HG03139 (cell line): ENCODE results near the gene IL1RL1.
"Not testable (repeated sequence)": the region's sequence is repeated elsewhere in the genome, so short reads cannot be mapped to it uniquely, and the experiment has no call there.

Experiments used
- ATAC-seq: cut with Tn5 transposase; IDR thresholded peaks from one replicate; pipeline ENCODE4 v1.9.1; 2021; ENCODE audit not compliant: unreplicated experiment

Gene IL1RL1

DNA sequence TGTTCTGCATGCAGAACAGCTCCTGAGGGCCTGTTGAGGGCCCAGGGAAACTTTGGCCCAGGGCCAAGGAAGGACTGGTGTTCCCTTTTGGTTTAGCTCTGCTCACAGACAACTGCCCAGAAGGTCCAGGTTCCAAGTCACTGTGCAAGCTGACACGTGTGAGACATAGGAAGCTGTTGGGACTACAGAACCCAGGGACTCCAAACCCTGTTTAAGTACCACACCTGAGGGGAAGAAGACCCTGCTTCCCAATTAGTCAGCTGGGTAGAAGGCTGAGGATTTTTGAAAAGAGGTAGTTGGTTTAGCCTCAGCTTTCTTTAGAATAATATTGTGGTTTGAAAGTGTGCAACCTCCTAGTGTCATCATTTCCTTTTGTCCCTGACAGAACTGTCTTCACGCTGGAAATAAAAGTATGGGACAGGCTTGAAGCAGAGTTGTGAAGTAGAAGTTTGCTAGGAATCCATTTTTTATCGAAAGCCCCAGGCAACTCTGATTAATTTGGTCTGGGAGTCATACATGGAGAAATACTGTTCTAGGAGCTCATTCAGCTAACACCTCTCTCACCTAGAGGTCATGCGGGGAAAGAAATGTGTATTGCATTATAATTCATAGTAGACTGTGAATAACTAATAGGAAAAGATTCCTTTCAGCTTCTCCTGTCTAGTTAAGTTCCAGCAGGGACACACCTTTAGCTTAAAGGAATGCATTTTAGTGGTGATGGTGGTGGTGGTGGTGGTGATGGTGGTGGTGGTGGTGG lies 19.9 kb upstream of the IL1RL1 start:
- ATAC-seq: no peak

DNA sequence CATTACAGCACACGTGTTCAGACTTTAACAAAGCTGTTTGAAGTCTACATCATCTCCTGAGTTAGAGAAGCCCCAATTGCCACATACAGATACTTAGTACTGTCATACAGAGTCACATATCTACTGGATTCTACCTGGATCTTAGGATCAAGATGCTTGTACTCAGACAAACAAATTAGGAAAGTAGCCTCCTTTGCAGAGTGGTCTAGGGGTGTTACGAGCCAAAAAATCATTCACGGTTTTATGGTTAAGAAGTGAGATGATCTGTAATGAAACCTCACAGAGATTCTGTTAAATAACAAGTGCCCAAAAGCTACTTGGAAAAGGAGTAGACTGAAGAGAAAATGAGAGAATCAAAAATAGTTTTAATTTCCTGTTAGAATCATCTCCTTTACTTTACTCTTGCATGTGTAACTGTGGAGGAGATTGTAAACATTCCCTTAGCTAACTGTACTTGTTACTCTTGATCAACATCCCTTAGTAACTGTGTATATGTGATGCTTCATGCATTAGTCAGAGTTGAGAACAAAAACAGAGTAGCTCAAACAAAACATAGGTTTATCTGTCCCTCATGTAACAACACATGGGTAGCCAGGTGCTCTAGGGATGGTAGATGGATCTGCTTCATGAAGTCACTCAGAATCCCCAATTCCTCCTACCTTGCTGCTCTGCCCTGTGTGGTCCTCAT lies 16.4 kb upstream of the IL1RL1 start:
- no peak for ATAC-seq

DNA sequence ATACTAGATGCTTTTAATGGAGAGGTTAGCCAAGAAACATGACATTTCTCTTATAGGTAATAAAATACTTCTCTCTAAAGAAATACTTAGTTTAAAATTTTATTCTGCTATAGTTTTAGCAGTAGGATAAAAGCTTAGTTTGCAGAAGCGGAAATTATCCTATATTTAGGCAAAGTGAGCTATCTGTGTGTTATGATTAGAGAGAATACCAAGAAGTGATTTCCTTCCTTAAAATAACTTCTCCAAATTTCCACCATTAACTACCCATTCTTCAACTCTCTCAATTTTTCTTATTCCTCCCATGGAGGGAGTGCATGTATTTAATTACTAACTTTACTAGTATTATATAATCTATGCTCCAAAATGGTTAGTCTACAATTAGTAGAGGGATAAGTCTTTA lies 15.8 kb upstream of the IL1RL1 start:
- no peak for ATAC-seq

DNA sequence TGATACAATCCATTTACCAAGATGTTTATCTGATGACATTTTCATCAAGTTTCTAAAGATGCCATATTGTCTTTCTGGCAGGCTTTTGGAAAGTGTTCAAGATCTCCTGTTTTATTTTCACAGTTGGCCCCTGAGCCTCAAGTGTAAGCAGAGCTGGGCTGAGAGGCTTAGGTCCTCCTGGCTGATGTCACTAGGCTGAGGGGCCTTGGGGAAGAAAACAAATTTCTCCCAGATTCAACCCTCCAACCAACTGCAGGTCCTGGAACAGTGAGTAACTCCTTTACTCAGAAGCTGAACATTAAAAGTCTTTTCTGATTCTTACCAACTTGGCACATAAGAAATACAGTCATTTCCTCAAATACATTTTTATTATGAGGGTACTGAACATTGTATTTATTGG lies 14.9 kb upstream of the IL1RL1 start:
- ATAC-seq: no peak

DNA sequence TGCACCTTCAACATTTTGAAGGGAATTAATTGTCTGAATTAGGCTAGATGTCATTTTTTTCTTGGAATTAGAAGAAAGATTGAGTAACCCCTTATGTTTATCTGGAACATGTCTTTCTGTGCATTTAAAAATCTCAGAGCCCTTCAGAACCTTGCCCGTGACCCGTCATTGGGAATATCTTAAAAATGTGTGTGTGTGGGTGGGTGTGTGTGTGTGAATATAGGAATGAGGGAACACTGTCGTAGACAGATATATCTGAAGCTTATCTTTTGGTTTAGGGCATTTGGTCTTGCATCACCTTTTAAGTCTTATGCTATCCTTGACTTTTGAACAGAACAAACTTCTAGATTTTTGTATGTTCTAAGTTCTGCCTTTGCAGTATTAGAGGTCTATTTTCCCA lies 13.5 kb upstream of the IL1RL1 start:
- no peak for ATAC-seq

DNA sequence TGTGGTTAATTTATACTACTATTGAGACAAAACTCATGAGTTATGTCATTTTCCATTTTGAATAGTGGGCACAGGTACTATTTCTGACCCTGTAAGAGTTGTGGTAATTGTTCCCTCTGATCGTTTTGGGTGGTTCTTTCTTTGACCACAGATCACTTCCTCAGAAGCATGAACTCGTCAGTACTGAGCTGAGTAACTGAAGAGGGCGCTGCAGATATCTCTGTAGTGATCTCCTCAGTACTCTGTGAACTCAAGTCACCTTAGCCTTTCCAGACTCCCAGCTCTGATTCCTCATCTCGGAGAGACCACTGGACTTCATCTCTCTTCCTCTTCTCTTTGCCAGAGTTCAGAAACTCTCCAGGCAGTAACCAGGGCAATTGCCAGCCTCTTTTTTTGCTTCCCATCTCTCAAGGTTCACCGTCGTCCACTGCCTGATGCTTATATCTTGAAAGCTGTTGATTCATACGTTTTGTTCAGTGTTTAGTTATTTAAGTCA lies 9.4 kb upstream of the IL1RL1 start:
- ATAC-seq: peak; percentile 70

DNA sequence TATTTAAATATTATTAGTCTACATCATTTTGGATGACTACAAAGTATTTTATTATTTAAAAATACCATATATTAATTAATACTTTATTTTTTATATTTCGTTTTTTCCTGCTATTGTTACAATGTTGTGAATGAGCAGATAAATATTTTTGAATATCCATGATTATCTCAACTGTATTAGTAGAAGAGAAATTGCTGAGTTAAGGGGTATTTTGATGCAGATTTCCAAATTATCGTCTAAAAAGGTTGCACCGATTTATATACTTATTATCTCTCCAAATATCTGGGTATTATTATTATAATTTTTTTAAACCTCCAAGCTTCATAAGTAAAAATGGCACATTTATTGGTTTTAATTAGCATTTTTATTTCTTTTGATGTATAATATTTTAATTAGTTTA lies 8.9 kb upstream of the IL1RL1 start:
- no peak for ATAC-seq

DNA sequence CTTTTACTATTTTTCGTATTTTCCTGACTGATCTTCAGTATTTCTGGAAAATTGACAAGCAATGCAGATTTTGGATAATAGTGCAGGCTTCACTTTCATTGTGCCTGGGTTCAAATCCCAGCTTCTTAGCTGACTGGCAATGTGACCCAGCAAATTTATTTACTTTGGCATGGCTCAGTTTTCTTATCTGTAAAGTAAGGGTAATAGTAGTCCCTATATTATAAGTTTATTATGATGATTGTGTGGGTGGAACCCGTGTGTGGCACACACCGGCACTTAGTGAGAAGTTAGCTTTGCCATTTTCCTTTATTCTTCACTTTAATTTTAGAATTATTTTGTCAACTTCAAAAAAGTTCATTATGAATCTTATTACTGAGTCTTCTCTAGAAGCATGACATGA lies 7.8 kb upstream of the IL1RL1 start:
- ATAC-seq: no peak

DNA sequence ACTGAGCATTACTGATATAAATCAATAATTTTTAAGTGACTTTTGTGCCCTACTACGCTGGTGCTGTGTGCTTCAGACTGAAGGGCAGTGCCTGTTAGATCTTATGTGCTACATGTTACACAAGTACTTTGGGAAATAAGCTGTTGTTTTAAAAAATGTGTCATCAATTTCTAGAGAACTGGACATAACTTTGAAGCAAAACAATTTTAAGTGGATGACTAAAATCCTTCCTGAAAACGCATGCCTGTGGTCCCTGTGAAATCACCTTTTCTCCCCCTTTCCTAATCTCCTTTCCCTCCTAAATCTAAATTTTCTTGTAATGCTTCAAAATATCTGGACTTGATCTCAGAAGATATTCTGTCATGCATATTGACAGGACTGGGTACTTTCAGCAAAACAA lies 7.1 kb upstream of the IL1RL1 start:
- no peak for ATAC-seq

DNA sequence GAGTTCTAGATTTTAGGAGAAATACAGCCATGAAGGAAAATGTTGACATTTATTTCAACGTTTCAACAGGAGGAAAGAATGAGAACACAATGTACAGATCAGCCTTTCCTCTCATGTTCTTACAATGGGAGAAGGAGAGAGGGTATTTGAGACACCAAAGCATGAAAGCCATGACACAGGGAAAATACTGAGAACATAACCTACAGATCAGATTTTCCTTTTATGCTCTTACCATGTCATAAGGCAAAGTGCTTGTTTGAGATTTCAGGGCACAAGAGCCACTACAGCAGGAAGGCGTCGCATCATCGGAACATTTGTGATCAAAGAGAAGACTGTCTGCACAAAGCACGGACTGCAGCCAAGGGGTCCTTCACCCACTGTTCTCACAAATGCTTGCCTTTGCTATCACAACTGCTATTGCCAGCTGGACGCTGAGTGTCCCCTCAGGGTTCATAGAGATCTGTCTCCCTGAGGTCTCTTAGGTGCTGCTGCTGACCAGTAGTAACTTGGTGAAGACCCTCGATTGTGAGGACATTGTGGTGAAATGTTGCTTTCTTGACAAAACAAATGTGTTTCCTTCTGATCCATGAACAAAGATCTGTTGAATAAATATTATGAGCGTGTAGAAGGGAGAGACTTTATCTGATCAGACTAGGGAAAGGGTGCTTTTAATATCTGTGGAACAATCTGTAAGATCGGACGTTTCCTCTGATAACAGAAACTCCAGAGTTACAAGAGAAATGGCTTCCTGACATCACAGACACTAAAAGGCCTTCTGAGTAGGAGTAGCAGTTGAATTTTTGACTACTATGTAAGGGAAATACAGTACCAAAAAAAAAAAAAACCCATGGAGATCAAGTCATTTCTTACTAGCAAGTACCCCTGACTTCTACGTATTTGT lies 6.4 kb upstream of the IL1RL1 start:
- ATAC-seq: no peak

DNA sequence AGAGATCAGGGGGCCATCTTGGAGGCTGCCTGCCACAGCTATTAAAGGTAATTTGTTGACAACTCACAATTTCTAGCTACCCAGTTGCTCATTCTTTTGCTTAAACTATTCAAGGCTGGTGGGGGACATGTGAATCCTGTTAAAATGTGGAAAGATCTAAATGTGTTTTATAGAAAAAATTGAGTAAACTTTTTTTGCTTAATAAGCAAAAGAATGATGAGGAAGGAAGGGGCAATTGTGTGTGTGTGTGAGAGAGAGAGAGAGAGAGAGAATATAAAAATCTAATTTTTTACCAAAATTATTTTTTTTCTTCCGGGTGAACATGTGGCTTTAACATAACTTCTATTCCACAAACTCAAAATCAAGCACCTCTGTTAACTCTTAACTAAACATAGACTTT lies 5.2 kb upstream of the IL1RL1 start:
- ATAC-seq: no peak

DNA sequence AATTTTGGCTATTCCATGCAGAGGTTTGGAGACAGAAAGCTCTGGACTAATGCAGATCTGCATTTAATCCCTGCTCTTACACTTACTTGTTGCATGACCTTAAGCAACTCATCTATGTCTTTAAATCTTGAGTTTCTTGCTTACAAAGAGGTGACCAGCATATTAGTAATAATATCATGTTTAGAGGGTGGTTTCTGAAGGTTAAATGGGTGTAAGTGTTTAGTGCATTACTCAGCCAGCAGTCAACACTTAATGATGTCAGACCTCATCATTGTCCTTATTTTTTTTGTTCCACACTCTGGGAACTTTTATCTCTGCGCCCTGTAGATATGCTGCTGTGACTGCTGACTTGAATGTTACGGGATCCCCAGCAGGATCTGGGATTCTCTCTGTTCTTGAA lies 1.7 kb downstream of the IL1RL1 start:
- no peak for ATAC-seq

DNA sequence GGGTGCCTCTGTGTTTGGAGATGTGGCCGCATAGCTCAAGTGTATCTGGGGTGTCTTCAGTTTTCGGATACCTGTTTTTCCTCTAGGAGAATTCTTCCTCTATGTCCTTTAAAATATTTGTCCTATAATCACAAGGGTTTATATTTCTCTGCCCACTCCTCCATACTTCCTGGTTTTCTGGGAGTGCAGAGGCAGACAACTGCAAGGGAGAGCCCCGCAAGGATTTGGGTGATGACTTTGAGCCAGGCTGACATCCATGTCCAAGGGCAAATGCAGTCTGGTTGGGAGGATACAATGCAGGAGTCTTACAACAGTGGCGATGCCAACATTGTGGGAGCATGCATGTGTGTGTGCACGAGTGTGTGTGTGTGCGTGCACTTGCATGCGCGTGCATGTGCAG lies 2.1 kb downstream of the IL1RL1 start:
- no peak for ATAC-seq

DNA sequence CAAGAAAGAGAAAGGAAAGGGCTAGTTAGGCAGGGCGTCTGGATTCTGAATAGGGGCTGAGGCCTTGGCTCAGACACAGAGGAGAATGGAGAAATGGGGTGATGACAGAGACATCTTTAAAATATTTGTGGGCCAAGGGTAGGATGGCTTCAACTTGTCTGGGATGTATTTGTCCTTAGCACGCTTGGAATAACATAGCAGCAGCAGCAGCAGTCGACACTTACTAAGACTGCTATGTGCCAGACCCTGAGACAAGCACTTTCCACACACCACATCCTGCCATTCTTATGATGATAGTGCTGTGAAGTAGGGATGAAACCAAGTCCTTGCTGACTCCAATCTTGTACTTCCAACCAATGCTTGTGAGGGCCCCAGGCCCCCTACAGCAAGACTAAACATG lies 2.6 kb downstream of the IL1RL1 start:
- ATAC-seq: no peak

DNA sequence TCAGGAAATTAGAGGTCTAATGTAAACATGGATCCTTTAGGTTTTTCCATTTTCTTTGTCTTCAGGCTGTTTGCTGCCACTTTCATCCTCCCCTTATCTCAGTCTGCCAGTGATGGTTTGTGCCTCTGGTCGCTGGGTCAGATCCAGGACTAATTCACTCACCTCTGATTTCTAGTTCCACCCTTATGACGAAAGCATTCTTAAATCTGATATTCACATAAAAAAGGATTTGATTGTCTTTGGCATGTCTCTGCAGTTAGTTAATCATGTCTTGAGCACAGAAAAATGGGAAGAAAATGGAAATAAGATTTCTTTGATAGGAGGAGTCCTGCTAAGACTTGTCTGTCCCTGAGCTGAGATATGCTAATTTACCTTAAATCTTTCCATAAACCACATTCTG lies 4.6 kb downstream of the IL1RL1 start:
- no peak for ATAC-seq

DNA sequence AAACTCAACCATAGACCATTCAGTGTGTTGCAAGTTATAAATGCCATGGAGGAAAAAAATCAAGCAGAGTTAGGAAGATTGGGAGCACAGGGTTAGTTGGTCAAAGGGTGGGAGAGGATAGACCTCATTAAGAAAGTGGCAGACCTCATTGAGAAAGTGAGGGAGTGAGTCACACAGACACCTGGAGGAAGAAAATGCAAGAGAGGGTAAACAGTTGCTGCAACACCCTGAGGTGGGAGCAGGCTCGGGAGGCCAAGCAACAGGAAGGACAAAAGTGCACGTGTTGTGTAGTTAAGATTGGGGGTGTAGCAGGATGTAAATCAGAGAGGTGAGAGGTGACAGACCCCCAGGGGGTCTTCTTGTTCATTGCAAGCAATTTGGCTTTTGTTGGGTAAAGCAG lies 6.4 kb downstream of the IL1RL1 start:
- no peak for ATAC-seq

DNA sequence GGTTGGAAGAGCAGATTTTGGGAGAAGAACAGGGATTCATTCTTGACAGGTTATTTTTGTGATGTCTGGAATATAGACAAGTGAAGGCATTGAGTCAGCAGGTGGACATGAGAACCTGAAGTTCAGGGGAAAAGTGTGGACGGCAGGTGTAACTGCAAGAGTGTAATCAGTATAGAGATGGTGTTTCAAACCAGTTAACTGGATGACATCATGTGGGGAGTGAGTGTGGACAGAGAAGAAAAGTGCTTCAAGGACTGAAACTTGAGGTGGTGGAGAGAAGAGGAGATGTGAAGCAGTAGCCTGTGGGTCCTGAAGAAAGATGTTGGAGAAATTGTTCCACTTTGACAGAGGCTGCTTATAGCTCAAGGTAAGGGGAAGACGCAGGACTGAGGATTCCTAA lies 7.1 kb downstream of the IL1RL1 start:
- no peak for ATAC-seq

DNA sequence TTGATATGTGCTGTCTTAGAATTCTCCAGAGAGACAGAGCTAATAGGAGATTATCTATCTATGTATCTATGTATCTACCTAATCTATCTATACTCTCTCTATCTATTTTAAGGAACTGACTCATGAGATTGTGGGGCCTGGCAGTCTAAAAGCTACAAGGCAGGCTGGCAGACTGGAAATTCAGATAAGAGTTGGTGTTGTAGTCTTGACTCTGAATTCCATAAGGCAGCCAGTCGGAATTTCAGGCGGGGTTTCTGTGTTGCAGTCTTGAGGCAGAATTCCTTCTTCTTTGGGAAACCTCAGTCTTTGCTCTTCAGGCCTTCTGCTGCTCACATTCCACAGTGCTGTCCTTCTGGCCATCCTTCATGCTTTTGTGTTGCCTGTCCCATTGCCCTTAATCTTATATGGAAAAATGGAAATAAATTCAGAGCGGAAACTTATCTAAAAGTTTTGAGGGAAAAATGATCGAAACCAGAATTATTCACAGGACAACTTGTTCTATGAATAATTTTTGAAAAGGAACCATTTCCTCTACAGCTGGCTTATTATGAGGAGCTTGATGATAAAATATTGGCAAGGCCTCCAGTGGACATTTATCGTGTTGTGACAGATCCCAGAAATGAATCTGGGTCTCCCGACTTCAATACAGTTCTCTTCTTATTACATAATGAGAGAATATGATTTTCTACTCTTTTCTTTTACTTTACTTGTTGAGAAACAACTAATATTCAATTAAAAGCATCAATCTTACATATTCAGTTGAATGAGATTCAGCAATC lies 10.8 kb downstream of the IL1RL1 start:
- no peak for ATAC-seq

DNA sequence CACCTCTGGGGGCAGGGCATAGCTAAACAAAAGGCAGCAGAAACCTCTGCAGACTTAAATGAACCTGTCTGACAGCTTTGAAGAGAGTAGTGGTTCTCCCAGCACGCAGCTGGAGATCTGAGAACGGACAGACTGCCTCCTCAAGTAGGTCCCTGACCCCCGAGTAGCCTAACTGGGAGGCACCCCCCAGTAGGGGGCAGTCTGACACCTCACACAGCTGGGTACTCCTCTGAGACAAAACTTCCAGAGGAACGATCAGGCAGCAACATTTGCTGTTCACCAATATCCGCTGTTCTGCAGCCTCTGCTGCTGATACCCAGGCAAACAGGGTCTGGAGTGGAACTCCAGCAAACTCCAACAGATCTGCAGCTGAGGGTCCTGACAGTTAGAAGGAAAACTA lies 13.6 kb downstream of the IL1RL1 start:
- ATAC-seq: not testable (repeated sequence)

DNA sequence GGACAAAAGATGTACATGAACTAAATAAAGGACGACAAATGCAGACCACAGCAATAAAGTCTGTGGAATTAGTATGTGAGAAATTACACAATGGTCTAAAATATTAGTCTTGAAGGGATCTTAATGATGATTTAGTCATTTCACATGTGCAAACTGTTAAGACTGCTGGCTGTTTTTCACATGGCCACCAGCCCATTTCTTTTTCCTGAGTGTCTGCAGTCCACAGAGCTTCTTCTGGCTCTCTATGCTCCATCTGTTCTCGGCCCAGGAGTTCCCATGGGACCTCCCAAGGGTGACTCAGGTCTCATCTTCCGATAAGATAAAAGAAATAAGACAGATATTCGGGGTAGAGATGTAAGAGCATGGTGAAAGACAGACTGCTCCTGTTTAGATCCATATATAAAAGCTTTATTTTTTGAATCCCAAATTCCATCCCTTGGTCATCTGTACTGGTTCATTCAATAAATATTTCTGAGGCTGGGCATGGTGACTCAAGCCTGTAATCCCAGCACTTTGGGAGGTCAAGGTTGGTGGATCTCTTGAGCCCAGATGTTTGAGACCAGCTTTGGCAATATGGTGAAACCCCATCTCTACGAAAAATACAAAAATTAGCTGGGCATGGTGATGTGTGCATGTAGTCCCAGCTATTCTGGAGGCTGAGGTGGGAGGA lies 20.1 kb downstream of the IL1RL1 start:
- no peak for ATAC-seq
